ENCODE results near the gene RTF2. TPM values are rescaled to one million over a fixed set of nuclear protein-coding genes. Genes with fewer than 3 reads are reported as not detected.

The RTF2 gene
- total and polyA plus RNA-seq, 2 donors from 2014 or later: 75.1 to 112 TPM

- FAIRE-seq (no peak), DNase-seq (no peak)
- H3K4me3 ChIP-seq (ENCODE audit: low read length in 3 of 3): no peak overlapping the region
- H3K9me3 ChIP-seq (ENCODE audit: control insufficient read depth in 2 of 3, insufficient read depth in 1 of 3, low read length in 3 of 3): no peaks in the 10 kb centered on the region
- H3K27ac ChIP-seq (ENCODE audit: low read depth in 2 of 2, low read length in 2 of 2): no peak overlapping the region
- intact Hi-C loops (cut with DNase I): no loop called here
- H3K27me3 ChIP-seq (ENCODE audit: control insufficient read depth, insufficient read depth, low read length): no peaks in the 10 kb centered on the region
- TF ChIP-seq CTCF (IDR thresholded peaks at IDR 0.05; ENCODE audit: borderline replicate concordance, extremely low read depth, insufficient read depth): no peak
- H3K9ac ChIP-seq (ENCODE audit: low read length in 3 of 3): no peak overlapping the region
- H3K4me1 ChIP-seq (ENCODE audit: control insufficient read depth in 2 of 3, insufficient read depth in 2 of 3, low read depth in 1 of 3, low read length in 3 of 3): no peaks in the 10 kb centered on the region
- no peaks in the 10 kb centered on the region for H3K36me3 ChIP-seq (ENCODE audit: control insufficient read depth in 2 of 3, insufficient read depth in 3 of 3, low read length in 3 of 3)
Observed at GRCh38 chr20:56537997-56538396, 69.6 kb downstream of the RTF2 start.

GRCh38 chr20:56540415-56540814, 72.0 kb downstream of the RTF2 start:
- H3K4me3 ChIP-seq (ENCODE audit: low read length in 3 of 3): no peak overlapping the region
- no peaks in the 10 kb centered on the region for H3K36me3 ChIP-seq (ENCODE audit: control insufficient read depth in 2 of 3, insufficient read depth in 3 of 3, low read length in 3 of 3)
- no peak overlapping the region for H3K9ac ChIP-seq (ENCODE audit: low read length in 3 of 3)
- intact Hi-C loops (cut with DNase I): no loop called here
- TF ChIP-seq CTCF (IDR thresholded peaks at IDR 0.05; ENCODE audit: borderline replicate concordance, extremely low read depth, insufficient read depth): no peak
- H3K27ac ChIP-seq (ENCODE audit: low read depth in 2 of 2, low read length in 2 of 2): no peak overlapping the region
- no peaks in the 10 kb centered on the region for H3K27me3 ChIP-seq (ENCODE audit: control insufficient read depth, insufficient read depth, low read length)
- no peaks in the 10 kb centered on the region for H3K9me3 ChIP-seq (ENCODE audit: control insufficient read depth in 2 of 3, insufficient read depth in 1 of 3, low read length in 3 of 3)
- DNase-seq (no peak), FAIRE-seq (no peak)
- no peaks in the 10 kb centered on the region for H3K4me1 ChIP-seq (ENCODE audit: control insufficient read depth in 2 of 3, insufficient read depth in 2 of 3, low read depth in 1 of 3, low read length in 3 of 3)

DNA sequence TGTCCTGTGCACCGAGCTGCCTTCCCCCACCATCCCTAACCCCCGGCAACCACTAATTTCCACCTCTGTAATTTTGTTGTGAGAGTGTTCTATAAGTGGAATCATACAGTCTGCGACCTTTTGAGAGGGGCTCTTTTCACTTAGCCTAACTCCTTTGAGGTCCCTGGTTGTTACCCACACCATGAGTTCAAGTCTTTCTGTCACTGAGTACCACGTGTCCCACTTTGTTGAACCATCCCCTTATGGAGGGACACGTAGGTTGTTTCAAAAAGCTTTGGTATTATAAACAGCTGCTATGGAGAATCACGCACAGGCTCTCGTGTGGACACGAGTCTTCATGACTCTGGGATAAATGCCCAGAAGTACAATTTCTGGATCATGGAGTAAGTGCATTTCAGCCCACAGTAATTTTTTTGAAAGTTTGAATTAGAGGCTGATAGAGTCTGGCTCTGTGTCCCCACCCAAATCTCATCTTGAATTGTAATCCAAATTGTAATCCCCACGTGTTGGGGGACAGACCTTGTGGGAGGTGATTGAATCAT, 74.1 kb downstream of the RTF2 start:
- Histone ChIP-seq H3K4me3 (ENCODE audit: low read length in 3 of 3) (no peak overlapping the region), H3K27ac (ENCODE audit: low read depth in 2 of 2, low read length in 2 of 2) (no peak overlapping the region), H3K4me1 (ENCODE audit: control insufficient read depth in 2 of 3, insufficient read depth in 2 of 3, low read depth in 1 of 3, low read length in 3 of 3) (no peaks in the 10 kb centered on the region), H3K9ac (ENCODE audit: low read length in 3 of 3) (no peak overlapping the region), H3K27me3 (ENCODE audit: control insufficient read depth, insufficient read depth, low read length) (no peaks in the 10 kb centered on the region), H3K36me3 (ENCODE audit: control insufficient read depth in 2 of 3, insufficient read depth in 3 of 3, low read length in 3 of 3) (no peaks in the 10 kb centered on the region), H3K9me3 (ENCODE audit: control insufficient read depth in 2 of 3, insufficient read depth in 1 of 3, low read length in 3 of 3) (no peaks in the 10 kb centered on the region)
- intact Hi-C loops (cut with DNase I): no loop called here
- TF ChIP-seq CTCF (IDR thresholded peaks at IDR 0.05; ENCODE audit: borderline replicate concordance, extremely low read depth, insufficient read depth): no peak
- no peak for DNase-seq
- FAIRE-seq: no peak

- no peak for FAIRE-seq
- intact Hi-C loops (cut with DNase I): no loop called here
Observed at GRCh38 chr20:56551571-56551970, 83.1 kb downstream of the RTF2 start.

More at GRCh38 chr20:56551571-56551970, 83.1 kb downstream of the RTF2 start:
- H3K27ac ChIP-seq (ENCODE audit: low read depth in 2 of 2, low read length in 2 of 2): no peak overlapping the region
- H3K4me3 ChIP-seq (ENCODE audit: low read length in 3 of 3): no peak overlapping the region
- no peaks in the 10 kb centered on the region for H3K9me3 ChIP-seq (ENCODE audit: control insufficient read depth in 2 of 3, insufficient read depth in 1 of 3, low read length in 3 of 3)
- DNase-seq: no peak
- H3K27me3 ChIP-seq (ENCODE audit: control insufficient read depth, insufficient read depth, low read length): peaks cover 2% of the 10 kb centered on the region
- no peak overlapping the region for H3K9ac ChIP-seq (ENCODE audit: low read length in 3 of 3)
- H3K4me1 ChIP-seq (ENCODE audit: control insufficient read depth in 2 of 3, insufficient read depth in 2 of 3, low read depth in 1 of 3, low read length in 3 of 3): no peaks in the 10 kb centered on the region
- TF ChIP-seq CTCF (IDR thresholded peaks at IDR 0.05; ENCODE audit: borderline replicate concordance, extremely low read depth, insufficient read depth): no peak
- no peaks in the 10 kb centered on the region for H3K36me3 ChIP-seq (ENCODE audit: control insufficient read depth in 2 of 3, insufficient read depth in 3 of 3, low read length in 3 of 3)

All from kidney (tissue), 14 donors.